ENCODE data around the gene DDX11. TPM values are rescaled to one million over a fixed set of nuclear protein-coding genes. Genes with fewer than 3 reads are reported as not detected.
"Not testable (repeated sequence)": the region's sequence is repeated elsewhere in the genome, so short reads cannot be mapped to it uniquely, and the experiment has no call there.

DDX11 gene
- total and polyA plus RNA-seq, 2 of the 4 experiments (the other 2 are of a cell fraction) = 10.8 to 17.6 TPM

GRCh38 chr12:31070971-31071740 is 2.5 kb upstream of the DDX11 start:
- intact Hi-C loops (cut with micrococcal nuclease); POLR2A ChIA-PET (ENCODE audit: unreplicated experiment); H3K56ac ChIP-seq (ENCODE audit: extremely low read depth, insufficient read depth, low read length); H3K27me3 ChIP-seq (ENCODE audit: control insufficient read depth, insufficient read depth, low read length); BruUV-seq (replicated peaks); H4K20me1 ChIP-seq (ENCODE audit: insufficient read depth, low read length); H2AK5ac ChIP-seq (ENCODE audit: low read depth, low read length); H3K14ac ChIP-seq (replicated peaks; ENCODE audit: low read depth, low read length); H3K4me3 ChIP-seq (ENCODE audit: insufficient read depth, low read depth, low read length); H3K4ac ChIP-seq (ENCODE audit: low read depth, low read length); H3K9ac ChIP-seq (ENCODE audit: low read depth, low read length); H3K36me3 ChIP-seq (ENCODE audit: control insufficient read depth, insufficient read depth, low read length); in situ Hi-C loops (cut with MboI; ENCODE audit: low sequenced_read_pairs); dilution Hi-C loops (cut with HindIII; ENCODE audit: low sequenced_read_pairs, unreplicated experiment); H3K9me3 ChIP-seq (ENCODE audit: control insufficient read depth, insufficient read depth, low read length); H3K23ac ChIP-seq (ENCODE audit: low read depth, low read length); H3K27ac ChIP-seq (ENCODE audit: insufficient read depth, low read length); H4K8ac ChIP-seq (ENCODE audit: low read depth in 2 of 2, low read length in 2 of 2); DNase-seq; H3K18ac ChIP-seq (ENCODE audit: low read depth, low read length); H4K5ac ChIP-seq (ENCODE audit: low read depth, low read length); H2AFZ ChIP-seq (replicated peaks; ENCODE audit: low read length, poor library complexity); H2BK120ac ChIP-seq (ENCODE audit: low read depth, low read length); H2BK5ac ChIP-seq (ENCODE audit: low read depth, low read length, poor library complexity, severe bottlenecking); H2AK9ac ChIP-seq (replicated peaks; ENCODE audit: low read depth, low read length, poor library complexity); H2BK20ac ChIP-seq (ENCODE audit: low read depth, low read length); H4K91ac ChIP-seq (ENCODE audit: insufficient read depth, low read depth, low read length); H3K79me1 ChIP-seq (ENCODE audit: low read depth in 1 of 2, low read length in 2 of 2); H2BK15ac ChIP-seq (ENCODE audit: low read depth, low read length); H3K9me1 ChIP-seq (ENCODE audit: insufficient read depth, low read length); H3K4me2 ChIP-seq (ENCODE audit: low read depth, low read length); H3K4me1 ChIP-seq (ENCODE audit: control insufficient read depth, insufficient read depth, low read length); CTCF ChIA-PET; ATAC-seq (ENCODE audit: low read depth): not testable (repeated sequence)
- WGBS, 2 experiments (ENCODE audit: extremely low coverage in 2 of 2, insufficient read length in 1 of 2) = no CpG with 5 or more reads among the region's 53 CpGs

GRCh38 chr12:31072962-31073361 is 698 bp upstream of the DDX11 start:
- DNase-seq; BruUV-seq (replicated peaks); H2AK9ac ChIP-seq (replicated peaks; ENCODE audit: low read depth, low read length, poor library complexity): not testable (repeated sequence)

More at GRCh38 chr12:31072962-31073361, 698 bp upstream of the DDX11 start:
- H3K56ac ChIP-seq (ENCODE audit: extremely low read depth, insufficient read depth, low read length); intact Hi-C loops (cut with micrococcal nuclease); H3K9me1 ChIP-seq (ENCODE audit: insufficient read depth, low read length); H3K4me3 ChIP-seq (ENCODE audit: insufficient read depth, low read depth, low read length); H4K8ac ChIP-seq (ENCODE audit: low read depth in 2 of 2, low read length in 2 of 2); H4K91ac ChIP-seq (ENCODE audit: insufficient read depth, low read depth, low read length); H2BK20ac ChIP-seq (ENCODE audit: low read depth, low read length); H3K4me1 ChIP-seq (ENCODE audit: control insufficient read depth, insufficient read depth, low read length); CTCF ChIA-PET; H3K36me3 ChIP-seq (ENCODE audit: control insufficient read depth, insufficient read depth, low read length); H2BK5ac ChIP-seq (ENCODE audit: low read depth, low read length, poor library complexity, severe bottlenecking); H3K9me3 ChIP-seq (ENCODE audit: control insufficient read depth, insufficient read depth, low read length); H3K14ac ChIP-seq (replicated peaks; ENCODE audit: low read depth, low read length); H3K27ac ChIP-seq (ENCODE audit: insufficient read depth, low read length); H2BK15ac ChIP-seq (ENCODE audit: low read depth, low read length); H2BK120ac ChIP-seq (ENCODE audit: low read depth, low read length); H3K23ac ChIP-seq (ENCODE audit: low read depth, low read length); H2AFZ ChIP-seq (replicated peaks; ENCODE audit: low read length, poor library complexity); H4K20me1 ChIP-seq (ENCODE audit: insufficient read depth, low read length); in situ Hi-C loops (cut with MboI; ENCODE audit: low sequenced_read_pairs); H3K27me3 ChIP-seq (ENCODE audit: control insufficient read depth, insufficient read depth, low read length); H3K18ac ChIP-seq (ENCODE audit: low read depth, low read length); H4K5ac ChIP-seq (ENCODE audit: low read depth, low read length); dilution Hi-C loops (cut with HindIII; ENCODE audit: low sequenced_read_pairs, unreplicated experiment); H3K4ac ChIP-seq (ENCODE audit: low read depth, low read length); H2AK5ac ChIP-seq (ENCODE audit: low read depth, low read length); H3K9ac ChIP-seq (ENCODE audit: low read depth, low read length); POLR2A ChIA-PET (ENCODE audit: unreplicated experiment); ATAC-seq (ENCODE audit: low read depth); H3K79me1 ChIP-seq (ENCODE audit: low read depth in 1 of 2, low read length in 2 of 2): not testable (repeated sequence)
- WGBS, 2 experiments (ENCODE audit: extremely low coverage in 2 of 2, insufficient read length in 1 of 2) = 33% methylated on average over 1 of the region's 6 CpGs; no CpG with 5 or more reads in 1 of the 2 experiments
- peak overlapping the region; percentile 62; the same call in 1 of the 2 replicates for H3K4me2 ChIP-seq (ENCODE audit: low read depth, low read length)

Measured in IMR-90 (cell line).